DMS53 (cell line): ENCODE data around the gene DICER1.

Experiments
- DNase-seq: peaks from one replicate; lab custom pipeline; 2025; lab: John Stamatoyannopoulos, UW

Gene DICER1

DNA sequence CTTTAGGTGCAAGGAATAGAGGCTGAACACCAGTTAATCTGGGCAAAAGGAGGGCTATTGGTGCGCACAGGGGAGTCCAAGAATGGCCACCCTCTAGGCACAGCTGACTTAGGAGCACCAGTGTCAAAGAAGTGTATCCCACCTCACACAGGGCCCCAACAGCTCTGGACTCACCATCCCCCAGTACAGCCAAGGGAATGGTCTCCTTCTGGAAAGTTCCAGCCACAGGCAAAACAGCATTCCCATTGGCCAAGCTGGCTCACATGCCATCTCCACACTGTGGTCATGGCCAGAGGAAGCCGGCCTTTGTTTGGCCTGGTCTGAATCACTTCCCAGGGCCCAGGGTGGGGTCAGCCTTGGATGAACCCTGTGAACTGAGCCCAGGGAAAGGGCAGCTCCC lies 120.1 kb downstream of the DICER1 start:
- DNase-seq = no peak
